Stimulated activated CD8-positive, alpha-beta memory T cell treated with anti-CD3 and anti-CD28 coated beads, Interleukin-15, amount 100 ng/mL, for 48 hours (primary cell): ENCODE measurements around the gene MPPED2.
"Not testable (repeated sequence)": the region's sequence is repeated elsewhere in the genome, so short reads cannot be mapped to it uniquely, and the experiment has no call there.

Experiments used
- DNase-seq, 2 donors: peaks; one replicate each; pipeline ENCODE4 v3.0.0-alpha.2; 2020; ENCODE audit warnings: low read depth in 2 of 2

Gene MPPED2

DNA sequence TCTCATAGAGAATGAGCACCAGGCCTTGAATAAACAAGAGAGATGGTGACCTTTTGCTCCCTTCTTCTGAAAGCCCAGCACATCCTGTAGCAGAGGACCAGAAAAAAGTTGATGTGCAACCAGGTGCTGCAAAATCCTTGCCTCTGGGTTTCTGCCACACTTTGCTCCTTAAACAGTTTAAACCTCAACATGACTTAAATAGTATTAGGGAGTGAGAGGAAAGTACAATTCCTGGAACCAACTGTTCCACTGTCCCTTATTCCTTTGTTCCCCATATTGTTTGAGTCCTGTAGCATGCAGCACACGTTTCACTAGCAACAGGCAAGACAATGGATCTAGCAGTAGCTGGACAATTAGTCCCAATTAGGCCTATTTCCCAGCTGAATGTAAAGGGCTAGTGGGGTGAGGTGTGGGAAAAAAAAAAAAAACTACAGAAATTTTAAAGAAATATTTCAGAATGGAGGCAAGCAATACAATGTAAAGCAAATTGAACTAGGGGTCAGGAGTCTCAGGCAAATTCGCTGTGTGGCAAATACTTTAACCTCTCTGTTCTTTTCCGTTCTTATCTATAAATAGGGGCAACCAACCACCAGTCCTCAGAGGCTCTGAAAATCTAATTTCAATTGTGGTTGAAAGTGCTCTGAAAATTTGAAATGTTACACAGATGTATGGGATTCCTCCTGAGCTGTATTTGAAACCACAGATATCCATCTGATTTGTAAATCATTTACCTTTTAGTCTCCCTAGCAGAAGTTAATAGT is 6.6 kb downstream of the MPPED2 start:
- no peak for DNase-seq

DNA sequence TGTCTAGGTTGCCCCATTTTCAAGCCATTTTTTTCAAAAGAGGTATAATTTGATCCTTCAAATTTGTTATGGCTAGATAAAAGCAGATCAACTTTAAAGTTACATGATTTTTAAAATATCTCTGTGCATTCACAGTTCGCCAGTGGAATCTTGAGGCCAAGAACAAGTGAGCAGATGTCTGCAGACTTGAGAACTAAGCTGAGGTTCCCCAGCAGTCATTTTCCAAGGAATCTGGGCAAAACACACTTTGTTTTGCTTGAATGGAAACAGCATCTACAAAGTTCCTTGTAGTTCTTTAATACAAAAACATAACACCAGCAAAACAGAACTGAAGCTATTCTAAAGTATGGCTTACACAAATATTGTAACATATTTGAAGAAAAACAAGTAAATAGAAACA is 7.7 kb downstream of the MPPED2 start:
- no peak for DNase-seq

DNA sequence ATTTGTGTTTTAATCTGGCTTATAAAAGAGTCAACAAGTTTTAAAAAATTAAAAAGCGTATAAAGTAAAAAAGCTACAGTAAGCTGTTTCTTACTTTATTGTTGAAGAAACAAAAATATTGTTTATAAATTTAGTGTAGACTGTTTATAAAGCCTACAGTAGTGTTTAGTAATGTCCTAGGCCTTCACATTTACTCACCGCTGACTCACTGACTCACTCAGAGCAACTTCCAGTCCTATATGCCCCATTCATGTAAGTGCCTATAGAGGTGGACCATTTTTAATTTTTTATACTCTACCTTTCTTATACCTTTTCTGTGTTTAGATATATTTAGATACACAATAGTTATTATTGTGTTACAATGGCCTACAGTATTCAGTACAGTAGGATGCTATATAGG is 12.2 kb downstream of the MPPED2 start:
- no peak for DNase-seq

DNA sequence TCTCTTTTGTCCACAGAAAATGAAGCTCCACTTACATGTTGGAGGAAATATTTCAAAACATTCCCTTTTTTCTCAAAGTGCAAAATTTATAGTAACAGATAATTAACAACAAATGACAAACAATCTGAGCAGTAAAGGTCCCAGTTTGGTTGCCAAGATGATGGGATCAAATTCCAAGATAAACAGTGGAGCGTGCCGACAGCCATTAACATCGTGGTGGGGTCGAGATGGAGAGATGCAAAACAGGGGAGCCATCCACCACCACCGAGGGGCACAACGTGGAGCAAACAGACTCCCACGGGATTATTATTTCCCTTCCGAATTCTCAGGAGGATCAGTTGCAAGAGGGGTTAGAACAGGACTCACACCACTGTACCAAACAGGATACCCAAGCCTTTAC is 17.2 kb downstream of the MPPED2 start:
- DNase-seq = no peak

DNA sequence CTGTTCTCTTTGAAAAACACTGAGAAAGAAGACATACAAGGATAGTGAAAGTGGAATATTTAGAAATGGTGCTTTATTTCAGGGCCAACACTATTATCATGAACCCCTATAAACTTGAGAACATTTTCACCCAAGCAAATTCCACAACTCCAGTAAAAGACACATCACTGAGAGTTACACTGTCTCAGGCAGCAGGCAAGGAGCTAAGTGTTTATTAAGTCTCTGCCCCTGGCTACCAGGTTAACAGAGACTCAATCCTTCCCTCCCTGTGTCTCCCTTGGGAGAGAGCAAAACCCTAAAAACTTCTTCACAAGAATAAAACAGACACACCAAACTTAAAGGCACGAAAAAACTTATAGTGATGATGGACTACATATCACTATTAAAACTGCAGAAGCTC is 18.5 kb downstream of the MPPED2 start:
- DNase-seq = no peak

DNA sequence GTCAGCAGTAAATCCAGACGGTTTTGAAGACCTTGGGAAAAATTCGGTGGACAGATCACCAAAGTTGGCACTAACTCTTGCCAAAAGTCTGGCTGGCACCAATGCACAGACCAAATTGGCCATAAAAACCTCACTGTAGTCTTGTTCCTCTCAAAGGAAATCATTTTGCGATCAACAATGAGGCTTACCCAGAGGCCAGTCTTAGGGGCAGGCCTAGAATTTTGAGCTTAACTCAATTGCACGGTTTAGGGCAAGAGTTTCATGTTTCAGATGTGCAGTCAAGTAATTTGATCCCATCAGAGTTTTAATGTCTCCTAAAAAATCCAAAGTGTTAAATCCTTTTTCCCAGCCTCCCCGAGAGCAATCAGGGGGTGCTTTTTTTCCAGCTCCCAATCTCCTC is 19.0 kb downstream of the MPPED2 start:
- DNase-seq = no peak

DNA sequence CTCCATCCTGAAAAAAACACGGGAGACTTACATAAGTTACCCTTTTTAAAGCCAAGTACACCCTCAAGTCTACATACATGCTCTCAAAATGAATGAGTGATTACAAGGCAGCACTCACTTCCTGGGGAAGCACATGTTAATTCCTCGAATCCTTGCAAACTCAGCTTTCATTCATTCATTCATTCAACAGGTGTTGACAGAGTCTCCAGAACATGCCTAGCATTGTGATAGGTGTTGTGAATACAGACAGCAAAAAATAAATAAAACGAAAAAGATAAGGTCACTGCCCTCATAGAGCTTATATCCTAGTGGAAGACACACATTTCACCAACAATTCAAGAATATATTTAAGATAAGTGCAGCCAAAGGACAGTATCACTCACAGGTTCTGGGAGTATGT is 19.7 kb downstream of the MPPED2 start:
- DNase-seq = no peak

DNA sequence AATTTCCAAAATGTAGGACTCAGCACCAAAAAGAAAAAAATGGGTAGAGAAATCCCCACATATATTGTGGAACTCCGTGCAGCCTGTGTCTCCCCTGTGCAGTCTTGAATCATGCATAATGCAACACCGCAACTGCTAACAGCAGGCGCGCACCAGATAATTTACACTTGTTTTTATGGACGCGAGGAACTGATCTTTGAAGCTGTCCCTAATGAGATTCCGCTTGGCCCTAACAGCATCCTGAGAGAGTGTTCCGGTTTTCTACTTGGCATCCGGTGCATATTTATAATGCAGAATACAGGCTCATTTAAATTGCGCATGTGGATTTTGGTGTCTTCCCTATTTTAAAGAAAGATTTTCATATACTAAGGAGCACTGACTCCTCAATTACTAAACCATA is 21.1 kb downstream of the MPPED2 start:
- DNase-seq = no peak

DNA sequence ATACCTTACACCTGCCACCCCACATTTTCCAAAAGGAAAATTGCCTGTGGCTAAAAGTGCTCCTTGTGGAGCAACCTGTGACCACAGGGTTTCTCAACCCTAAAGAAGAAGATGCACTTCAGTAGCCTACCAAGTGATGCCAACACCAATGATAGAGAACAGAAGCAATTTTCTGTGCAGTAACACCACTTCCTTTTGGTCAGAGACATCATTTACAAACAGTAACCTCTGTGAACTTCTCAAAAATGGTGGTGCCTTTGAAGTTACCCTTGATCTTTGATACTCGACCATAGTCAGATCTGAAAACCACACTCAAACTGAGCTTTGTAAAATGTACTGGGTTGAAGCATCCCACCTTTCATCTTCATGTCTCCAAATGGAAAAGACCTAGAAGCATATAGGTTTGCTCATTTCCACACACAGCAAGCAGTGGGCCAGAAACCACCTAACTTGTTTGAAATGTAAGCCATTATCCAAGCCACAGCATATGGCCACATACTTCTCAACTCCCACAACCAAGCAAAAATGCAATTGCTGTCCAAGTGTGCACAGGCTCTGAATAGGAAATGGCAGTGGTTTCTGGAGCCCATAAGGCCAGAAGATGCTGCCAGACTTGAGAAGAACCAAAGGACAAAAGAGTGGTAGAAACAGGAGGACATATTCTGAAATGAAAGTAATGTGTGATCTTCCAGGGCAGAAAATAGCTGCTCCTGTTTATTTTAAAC is 24.3 kb downstream of the MPPED2 start:
- no peak for DNase-seq

DNA sequence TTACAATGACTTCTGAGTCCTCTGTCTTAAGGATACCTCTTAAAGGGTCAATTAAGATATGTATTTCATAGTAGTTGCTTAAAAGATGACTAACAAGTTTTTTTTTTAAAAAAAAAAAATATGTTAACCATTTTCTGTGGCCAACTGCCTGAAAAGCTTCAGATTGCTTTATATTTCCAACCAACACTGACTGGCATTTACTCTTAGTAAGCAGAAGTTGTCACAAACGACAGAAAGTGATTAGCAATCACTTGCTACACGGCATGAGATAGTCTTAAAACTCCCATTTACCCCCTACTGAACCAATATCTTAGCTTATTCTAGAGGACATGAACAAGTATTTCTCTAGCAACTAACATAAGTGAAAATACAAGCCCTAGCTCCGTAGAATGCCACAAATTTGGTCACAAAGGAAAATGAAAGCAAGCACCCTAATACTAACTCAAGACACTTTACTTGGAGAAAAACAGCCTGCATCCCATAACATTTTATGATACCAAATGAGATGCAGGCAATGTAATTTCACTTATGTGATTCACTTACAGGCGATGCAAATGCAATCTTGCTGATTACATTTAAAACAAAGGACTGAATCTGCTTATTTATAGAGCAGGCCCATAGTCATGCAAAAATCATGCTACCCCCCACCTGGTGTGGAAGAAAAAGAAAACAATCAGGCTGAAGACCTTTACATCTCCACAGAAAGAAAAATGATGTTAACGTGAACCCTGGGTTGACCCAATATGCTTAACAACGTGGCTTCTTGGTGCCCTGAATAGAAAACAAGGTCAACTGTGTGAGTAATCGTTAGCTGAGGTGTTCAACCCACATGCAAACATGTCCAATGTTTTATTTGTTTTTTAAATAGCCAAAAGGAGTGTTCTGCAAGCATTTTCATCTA is 25.7 kb downstream of the MPPED2 start:
- DNase-seq = no peak

DNA sequence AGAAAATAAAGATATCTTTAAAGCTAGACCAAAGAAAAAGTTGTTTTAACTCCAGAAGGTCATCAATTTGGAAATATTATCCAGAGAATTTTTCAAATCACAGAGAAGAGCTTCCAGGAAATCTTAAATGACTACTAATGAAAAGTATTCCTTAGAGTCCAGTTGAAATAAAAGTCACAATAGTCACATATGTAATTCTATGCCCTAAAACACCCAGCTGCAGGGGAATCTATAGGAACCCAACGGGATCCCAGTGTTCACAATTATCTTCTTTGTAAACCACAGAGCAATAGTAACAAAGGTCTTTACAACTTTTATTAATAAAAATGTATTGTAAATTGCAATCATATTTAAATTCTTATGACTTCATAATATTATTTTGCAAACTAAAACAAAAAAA is 27.1 kb downstream of the MPPED2 start:
- no peak for DNase-seq

DNA sequence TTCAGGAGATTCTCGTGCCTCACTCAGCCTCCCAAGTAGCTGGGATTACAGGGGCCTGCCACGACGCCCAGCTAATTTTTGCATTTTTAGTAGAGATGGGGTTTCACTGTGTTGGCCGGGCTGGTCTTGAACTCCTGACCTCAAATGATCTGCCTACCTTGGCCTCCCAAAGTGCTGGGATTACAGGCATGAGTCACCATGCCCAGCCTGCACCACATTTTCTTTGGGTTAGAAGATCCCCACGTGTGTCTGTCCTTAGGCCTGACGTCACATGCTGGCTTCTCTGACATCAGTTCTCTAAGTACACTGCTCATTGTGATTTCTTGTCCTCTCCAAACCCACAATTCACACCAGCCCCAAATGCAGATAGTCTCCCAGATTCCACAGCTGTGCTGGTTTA is 31.6 kb downstream of the MPPED2 start:
- DNase-seq = not testable (repeated sequence)

DNA sequence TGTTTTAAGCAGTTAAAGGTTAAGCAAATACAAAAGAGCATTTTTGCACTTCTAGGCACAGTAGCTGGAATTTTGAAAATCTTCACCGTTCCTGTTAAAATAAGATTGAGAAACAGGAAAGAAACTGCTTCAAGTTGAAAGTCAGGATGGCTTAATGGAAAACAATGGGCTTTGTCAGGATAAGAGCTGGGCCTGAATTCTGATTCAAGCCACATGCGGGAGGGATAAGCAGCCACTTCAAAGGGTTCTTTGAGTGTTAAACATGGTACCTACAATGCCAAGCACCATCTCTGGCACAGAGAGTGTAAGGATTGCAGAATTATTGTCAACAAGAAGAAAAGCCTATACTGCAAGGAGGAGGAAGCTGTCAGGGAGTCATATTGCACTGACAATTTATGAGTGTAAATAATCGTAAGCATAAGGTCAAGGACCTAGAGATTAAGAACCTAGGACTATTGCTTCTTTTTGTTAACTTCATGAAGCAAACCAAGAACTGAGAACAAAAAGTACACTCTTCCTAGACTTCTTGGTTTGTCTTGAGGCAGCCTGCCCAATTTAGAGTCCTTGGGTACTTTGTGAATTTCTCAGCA is 32.5 kb downstream of the MPPED2 start:
- DNase-seq = no peak

DNA sequence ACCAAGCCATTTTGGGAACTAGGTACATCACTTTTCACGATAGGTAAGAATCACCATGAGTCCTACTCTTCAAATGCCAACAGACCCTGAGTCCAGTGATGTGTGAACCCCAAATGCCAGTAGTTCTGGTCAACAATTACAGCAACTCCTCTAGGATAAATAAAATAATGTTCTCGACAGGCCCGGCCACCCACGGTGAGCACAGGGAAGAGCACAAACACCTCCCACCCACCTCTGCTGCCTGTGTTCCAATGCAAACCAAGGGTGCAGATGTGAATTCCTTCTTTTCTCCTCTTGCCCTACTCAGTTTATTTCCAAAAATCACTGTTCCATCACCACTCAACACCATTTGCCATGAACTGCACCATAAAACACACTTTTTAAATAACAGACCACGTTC is 33.3 kb downstream of the MPPED2 start:
- DNase-seq = no peak

DNA sequence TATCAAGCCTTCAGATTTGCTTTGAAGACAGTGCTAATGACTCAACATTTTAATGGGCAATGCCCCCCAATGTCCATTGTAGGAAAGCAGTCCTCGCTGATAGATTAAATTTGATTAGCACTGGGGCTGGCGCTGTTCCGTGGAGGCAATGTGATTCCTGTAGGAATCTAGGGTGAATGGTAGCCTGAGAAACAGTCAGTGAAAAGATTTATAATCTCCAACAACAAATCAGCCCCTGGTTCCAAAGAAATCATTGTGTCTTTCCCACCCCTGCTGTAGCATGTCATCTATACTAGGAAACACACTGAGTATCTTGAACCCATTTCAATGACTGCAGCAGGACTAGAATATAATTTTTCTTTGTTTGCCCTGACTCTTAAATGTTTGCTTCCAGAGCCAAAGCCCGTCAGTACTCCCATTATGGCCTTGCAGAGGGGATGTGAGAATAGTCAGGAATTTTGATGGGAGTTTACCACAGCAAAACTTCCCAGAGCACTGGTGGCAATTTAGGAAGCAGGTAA is 36.1 kb downstream of the MPPED2 start:
- no peak for DNase-seq

DNA sequence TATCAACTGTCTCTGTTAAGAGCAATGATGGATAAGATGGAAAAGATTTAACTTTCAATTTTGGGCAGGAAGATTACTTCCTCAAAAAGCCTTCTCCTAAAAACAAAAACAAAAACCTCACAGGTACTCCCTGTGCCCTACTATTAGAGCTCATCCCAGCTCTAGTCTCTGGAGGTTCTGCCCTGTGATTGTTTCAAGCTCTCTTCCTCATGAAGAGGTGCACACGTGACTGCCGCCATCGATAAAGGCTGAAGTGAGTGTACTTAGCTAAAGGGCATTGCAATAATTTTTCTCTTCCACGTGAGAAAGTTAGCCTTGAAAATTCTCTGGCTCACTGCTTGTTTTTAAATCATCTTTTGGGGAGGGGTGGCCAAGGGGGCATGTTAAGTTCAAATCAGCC is 36.6 kb downstream of the MPPED2 start:
- DNase-seq = no peak

DNA sequence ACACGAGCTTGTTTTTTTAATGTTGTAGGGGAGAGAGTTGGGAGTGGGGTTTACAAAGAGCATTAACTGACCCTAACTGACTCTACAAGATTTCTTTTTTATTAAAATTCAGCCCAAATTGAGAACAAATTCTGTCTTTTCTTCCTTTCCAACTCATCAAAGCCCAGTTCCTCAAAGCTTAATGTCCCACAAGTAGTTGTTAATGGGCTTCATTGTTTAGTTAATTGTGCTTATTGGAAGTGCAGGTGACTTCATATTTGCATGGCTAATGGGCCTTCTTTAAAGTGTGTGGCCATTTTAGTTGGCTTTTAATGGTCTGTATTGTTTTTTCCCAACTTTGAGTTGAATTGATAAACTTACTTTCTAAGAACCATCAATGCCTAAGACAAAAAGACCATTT is 39.8 kb downstream of the MPPED2 start:
- no peak for DNase-seq

DNA sequence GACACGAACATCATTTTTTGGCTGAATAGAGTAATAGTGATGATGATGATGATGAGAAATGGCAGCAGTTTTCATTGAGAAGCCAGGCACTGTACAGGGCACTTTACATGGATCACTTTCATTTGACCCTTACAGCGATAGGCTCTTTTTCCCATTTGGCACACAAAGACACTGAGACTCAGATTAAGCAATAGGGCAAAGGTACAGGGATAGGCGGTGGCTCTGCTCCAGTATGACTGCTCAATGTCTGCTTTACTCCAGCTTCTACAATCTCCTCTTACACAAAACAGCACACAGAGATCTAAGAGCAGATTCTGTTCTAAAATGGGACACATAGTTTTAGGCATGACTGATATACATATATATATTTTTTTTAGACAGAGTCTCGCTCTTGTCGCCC is 40.6 kb downstream of the MPPED2 start:
- DNase-seq = no peak

DNA sequence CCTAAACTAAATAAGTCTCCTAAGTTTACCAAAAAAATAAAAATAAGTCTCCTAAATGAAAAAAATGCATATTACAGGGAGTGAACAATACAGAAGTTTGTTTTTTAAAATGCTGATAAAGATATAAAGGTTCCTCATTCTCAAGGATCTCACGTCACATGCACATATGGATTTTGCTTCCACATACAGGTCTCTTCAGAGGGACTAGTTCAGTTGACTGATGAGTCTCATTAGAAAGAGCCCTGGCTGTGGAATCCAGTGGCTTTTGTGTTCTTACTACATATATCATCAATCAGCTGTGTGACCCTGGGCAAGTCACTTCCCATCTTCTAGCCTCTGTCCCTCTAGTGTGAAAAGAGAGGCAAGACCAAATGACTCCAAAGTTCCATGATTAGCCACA is 43.1 kb downstream of the MPPED2 start:
- no peak for DNase-seq

DNA sequence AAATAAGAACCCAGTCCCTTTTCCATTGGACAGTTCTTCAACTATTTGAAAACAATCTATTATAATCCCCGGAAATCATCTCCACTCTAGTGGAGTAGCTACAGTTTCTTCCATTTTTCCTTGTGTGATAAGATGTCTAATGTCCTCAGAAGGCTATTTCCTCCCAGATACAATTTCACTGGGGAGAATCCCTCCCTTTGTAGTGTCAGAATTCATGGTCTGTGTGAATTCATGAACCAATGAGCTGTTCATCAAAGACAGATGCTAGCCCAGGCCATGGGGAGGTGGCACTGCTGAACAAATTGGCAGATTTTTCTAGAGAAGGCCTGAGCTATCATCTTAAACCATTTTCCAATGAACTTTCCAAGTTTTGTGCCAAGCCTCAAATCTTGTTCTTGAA is 45.4 kb downstream of the MPPED2 start:
- no peak for DNase-seq

DNA sequence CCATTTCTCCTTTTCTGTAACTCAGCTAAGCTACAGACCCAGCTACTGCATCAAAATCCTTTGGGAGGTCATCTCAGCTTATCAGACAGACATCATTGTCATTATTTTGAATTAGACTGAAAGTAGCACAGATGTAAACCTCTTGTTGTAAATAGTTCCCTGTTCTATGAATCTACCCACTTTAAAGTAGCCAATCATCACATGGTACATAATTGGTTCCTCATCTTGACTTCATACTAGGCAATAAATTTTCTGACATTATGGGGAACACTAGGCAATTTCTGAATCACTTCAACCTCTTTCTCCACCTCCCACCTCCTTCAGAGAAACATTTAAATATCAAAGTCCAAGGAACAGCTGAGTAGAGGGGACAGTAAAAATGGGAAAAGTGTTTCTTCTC is 47.9 kb downstream of the MPPED2 start:
- DNase-seq = no peak

DNA sequence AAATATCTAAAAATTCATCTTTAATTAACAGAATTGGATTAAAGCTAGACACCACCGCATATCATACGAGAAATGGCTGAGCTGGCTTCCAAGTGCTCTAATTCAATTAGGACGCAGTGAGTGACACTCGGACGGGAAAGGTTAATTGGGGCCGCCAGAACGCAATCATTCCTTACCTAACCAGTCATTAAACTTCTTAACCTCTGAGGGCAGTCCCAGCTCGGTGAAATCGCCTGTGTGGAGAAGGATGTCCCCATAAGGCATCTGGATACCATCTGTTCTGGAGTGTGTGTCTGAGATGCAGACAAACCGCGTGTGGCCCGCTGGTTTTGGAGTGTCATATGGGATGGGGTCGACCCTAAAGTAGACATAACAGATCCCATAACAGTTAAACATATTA is 50.3 kb downstream of the MPPED2 start:
- no peak for DNase-seq
